Measurements from ENCODE around the gene TEX2. TPM values are rescaled to one million over a fixed set of nuclear protein-coding genes. Genes with fewer than 3 reads are reported as not detected.

TEX2 gene
- total and polyA plus RNA-seq, 9 of the 15 experiments (the other 6 are each of a cell fraction or from before 2014, with no cell fraction given), result 4.1 to 27.6 (median 19.3) TPM

DNA sequence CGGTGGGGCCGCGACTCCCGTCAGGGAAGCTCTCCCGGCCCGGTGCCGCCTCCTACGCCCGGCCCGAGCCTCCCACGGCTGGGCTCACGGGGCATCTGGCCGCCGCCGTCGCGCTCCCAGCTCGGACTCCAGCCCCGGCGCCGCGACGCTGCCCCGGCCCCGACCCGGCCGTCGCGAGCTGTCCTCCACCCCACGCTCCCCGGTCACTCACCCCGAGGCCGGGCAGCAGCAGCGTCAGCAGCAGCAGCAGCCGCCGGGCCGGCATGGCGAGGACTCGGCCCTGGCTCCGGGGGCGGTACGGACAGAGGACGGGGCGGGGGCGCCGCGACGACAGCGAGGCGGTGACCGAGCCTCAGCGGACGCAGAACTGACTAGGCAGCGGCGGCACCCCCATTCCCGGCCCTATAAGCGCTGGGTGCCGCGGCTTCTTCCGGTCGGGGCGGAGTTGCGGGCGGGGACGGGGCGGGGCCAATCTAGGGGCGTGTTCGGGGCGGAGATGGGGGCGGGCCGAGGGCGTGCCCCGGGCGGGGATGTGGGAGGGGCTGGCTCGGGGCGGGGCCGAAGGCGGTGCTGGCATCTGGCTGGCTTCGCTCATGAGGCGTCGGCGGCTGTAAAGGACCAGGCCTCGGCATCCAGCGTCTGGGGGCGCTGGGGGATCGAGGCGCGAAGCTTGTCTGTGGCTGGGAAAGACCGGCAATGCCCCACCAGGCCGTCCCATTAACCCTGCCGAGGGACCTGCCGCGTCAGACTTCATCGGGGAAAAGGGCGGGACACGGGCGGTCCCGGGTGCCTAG lies 133.1 kb downstream of the TEX2 start, which contains the start of gene ERN1 (continued):
- TF ChIP-seq, protein P1, sequence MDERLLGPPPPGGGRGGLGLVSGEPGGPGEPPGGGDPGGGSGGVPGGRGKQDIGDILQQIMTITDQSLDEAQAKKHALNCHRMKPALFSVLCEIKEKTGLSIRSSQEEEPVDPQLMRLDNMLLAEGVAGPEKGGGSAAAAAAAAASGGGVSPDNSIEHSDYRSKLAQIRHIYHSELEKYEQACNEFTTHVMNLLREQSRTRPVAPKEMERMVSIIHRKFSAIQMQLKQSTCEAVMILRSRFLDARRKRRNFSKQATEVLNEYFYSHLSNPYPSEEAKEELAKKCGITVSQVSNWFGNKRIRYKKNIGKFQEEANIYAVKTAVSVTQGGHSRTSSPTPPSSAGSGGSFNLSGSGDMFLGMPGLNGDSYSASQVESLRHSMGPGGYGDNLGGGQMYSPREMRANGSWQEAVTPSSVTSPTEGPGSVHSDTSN (CRISPR knock-in tag; IDR thresholded peaks at IDR 0.05; ENCODE audit: low read depth), result no peak
- TF ChIP-seq, protein P1 (tag; conservative IDR thresholded peaks at IDR 0.05; ENCODE audit: low read depth), result no peak
- TF ChIP-seq, protein P2, sequence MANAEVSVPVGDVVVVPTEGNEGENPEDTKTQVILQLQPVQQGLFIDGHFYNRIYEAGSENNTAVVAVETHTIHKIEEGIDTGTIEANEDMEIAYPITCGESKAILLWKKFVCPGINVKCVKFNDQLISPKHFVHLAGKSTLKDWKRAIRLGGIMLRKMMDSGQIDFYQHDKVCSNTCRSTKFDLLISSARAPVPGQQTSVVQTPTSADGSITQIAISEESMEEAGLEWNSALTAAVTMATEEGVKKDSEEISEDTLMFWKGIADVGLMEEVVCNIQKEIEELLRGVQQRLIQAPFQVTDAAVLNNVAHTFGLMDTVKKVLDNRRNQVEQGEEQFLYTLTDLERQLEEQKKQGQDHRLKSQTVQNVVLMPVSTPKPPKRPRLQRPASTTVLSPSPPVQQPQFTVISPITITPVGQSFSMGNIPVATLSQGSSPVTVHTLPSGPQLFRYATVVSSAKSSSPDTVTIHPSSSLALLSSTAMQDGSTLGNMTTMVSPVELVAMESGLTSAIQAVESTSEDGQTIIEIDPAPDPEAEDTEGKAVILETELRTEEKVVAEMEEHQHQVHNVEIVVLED (CRISPR knock-in tag; IDR thresholded peaks at IDR 0.05), result peak; percentile 48; the same call in 1 of the 2 replicates
- TF ChIP-seq, protein P3, sequence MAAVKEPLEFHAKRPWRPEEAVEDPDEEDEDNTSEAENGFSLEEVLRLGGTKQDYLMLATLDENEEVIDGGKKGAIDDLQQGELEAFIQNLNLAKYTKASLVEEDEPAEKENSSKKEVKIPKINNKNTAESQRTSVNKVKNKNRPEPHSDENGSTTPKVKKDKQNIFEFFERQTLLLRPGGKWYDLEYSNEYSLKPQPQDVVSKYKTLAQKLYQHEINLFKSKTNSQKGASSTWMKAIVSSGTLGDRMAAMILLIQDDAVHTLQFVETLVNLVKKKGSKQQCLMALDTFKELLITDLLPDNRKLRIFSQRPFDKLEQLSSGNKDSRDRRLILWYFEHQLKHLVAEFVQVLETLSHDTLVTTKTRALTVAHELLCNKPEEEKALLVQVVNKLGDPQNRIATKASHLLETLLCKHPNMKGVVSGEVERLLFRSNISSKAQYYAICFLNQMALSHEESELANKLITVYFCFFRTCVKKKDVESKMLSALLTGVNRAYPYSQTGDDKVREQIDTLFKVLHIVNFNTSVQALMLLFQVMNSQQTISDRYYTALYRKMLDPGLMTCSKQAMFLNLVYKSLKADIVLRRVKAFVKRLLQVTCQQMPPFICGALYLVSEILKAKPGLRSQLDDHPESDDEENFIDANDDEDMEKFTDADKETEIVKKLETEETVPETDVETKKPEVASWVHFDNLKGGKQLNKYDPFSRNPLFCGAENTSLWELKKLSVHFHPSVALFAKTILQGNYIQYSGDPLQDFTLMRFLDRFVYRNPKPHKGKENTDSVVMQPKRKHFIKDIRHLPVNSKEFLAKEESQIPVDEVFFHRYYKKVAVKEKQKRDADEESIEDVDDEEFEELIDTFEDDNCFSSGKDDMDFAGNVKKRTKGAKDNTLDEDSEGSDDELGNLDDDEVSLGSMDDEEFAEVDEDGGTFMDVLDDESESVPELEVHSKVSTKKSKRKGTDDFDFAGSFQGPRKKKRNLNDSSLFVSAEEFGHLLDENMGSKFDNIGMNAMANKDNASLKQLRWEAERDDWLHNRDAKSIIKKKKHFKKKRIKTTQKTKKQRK (IDR thresholded peaks at IDR 0.05; ENCODE audit: borderline replicate concordance, low read depth, low read length), result no peak
- TF ChIP-seq ZNF282 (CRISPR knock-in tag; IDR thresholded peaks at IDR 0.05) (0 out of 2 replicates have a peak, but pooled peaks have one; percentile 80), ID3 (CRISPR knock-in tag; IDR thresholded peaks at IDR 0.05) (no peak), ID3 (tag; IDR thresholded peaks at IDR 0.05) (0 out of 2 replicates have a peak, but pooled peaks have one; percentile 63), BDP1 (IDR thresholded peaks at IDR 0.05; ENCODE audit: insufficient read depth, insufficient read length) (no peak), HNRNPK (IDR thresholded peaks at IDR 0.05; ENCODE audit: low read depth, low read length, poor library complexity, severe bottlenecking) (no peak), ELF1 (tag; IDR thresholded peaks at IDR 0.05) (peak; percentile 83), YY1 (IDR thresholded peaks at IDR 0.05; ENCODE audit: borderline replicate concordance in 1 of 3, control insufficient read depth in 1 of 3, extremely low read depth in 1 of 3, insufficient read depth in 3 of 3, insufficient read length in 1 of 3, insufficient replicate concordance in 2 of 3, low read depth in 1 of 3, low read length in 2 of 3) (peak in 2 of 3 experiments; percentile 82 to 83), EP400 (IDR thresholded peaks at IDR 0.05) (no peak), RFX1 (IDR thresholded peaks at IDR 0.05) (no peak), DDX20 (tag; IDR thresholded peaks at IDR 0.05; ENCODE audit: low read depth) (no peak), ZNF41 (CRISPR knock-in tag; conservative IDR thresholded peaks at IDR 0.05) (0 out of 2 replicates have a peak, but pooled peaks have one; percentile 7)
- TF ChIP-seq, protein P4, sequence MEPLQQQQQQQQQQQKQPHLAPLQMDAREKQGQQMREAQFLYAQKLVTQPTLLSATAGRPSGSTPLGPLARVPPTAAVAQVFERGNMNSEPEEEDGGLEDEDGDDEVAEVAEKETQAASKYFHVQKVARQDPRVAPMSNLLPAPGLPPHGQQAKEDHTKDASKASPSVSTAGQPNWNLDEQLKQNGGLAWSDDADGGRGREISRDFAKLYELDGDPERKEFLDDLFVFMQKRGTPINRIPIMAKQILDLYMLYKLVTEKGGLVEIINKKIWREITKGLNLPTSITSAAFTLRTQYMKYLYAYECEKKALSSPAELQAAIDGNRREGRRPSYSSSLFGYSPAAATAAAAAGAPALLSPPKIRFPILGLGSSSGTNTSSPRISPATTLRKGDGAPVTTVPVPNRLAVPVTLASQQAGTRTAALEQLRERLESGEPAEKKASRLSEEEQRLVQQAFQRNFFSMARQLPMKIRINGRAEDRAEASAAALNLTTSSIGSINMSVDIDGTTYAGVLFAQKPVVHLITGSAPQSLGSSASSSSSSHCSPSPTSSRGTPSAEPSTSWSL (CRISPR knock-in tag; IDR thresholded peaks at IDR 0.05; ENCODE audit: borderline replicate concordance), result peak; percentile 32; the same call in 1 of the 2 replicates
